Activated CD8-positive, alpha-beta memory T cell treated with anti-CD3 and anti-CD28 coated beads for 1 hour (primary cell): ENCODE data around the gene SEC16B.
"Not testable (repeated sequence)": the region's sequence is repeated elsewhere in the genome, so short reads cannot be mapped to it uniquely, and the experiment has no call there.

Experiments used
- DNase-seq, 2 donors: peaks; one replicate each; pipeline ENCODE4 v3.0.0-alpha.2; 2020; ENCODE audit warnings: low read depth in 1 of 2; ENCODE audit errors: extremely low read depth in 1 of 2

SEC16B gene, protein sequence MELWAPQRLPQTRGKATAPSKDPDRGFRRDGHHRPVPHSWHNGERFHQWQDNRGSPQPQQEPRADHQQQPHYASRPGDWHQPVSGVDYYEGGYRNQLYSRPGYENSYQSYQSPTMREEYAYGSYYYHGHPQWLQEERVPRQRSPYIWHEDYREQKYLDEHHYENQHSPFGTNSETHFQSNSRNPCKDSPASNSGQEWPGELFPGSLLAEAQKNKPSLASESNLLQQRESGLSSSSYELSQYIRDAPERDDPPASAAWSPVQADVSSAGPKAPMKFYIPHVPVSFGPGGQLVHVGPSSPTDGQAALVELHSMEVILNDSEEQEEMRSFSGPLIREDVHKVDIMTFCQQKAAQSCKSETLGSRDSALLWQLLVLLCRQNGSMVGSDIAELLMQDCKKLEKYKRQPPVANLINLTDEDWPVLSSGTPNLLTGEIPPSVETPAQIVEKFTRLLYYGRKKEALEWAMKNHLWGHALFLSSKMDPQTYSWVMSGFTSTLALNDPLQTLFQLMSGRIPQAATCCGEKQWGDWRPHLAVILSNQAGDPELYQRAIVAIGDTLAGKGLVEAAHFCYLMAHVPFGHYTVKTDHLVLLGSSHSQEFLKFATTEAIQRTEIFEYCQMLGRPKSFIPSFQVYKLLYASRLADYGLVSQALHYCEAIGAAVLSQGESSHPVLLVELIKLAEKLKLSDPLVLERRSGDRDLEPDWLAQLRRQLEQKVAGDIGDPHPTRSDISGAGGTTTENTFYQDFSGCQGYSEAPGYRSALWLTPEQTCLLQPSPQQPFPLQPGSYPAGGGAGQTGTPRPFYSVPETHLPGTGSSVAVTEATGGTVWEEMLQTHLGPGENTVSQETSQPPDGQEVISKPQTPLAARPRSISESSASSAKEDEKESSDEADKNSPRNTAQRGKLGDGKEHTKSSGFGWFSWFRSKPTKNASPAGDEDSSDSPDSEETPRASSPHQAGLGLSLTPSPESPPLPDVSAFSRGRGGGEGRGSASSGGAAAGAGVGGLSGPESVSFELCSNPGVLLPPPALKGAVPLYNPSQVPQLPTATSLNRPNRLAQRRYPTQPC

DNA sequence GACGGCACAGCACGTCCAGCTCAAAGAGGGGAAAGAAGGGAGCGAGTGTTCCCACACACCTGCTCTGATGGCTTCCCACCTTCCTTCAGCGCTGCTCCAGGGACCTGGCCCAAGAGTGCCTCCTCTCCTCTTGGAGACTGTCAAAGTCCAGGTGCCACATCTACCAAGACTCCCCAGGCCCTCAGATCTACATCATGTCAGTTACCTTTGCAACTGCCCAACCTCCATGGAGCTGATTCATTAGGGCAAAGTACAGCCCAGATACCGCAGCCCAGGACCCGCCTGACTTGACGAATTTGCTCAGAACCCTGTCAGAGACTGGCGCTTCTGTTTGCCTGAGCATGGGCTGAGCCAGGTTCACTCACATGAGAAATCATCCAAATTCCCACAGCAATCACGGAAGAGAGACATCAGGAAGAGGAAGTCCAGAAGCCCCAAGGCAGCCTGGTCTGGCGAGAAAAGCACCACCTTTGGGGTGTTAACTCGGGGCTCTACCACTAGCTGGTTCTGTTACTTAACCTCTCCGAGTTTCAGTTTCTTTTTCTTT is at the start of gene SEC16B:
SEC16B (minus strand) TSS at position 234 of the 547 bp plus-strand sequence. CDS start 2,077 bp downstream, outside the sequence.
- no peak for DNase-seq

DNA sequence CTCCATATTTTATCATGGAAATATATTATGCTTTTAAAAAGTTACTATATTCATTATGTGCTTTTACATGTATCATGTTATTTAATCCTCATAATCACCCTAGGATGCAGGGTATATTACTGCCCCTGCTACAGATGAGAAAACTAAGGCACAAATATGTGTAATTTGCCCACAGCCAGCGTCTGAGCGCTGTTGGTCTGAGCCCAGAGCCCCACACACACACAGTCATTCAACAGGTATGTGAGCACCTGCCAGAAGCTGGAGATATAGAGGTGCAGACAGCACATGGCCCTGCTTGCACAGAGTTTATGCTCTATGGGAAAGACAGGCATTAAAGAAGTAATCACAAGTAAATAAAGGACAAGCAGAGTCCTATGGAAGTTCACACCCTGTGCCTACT is 49.8 kb upstream of the SEC16B start:
- DNase-seq: no peak

GRCh38 chr1:178019208-178019607 is 49.4 kb upstream of the SEC16B start:
- no peak for DNase-seq

GRCh38 chr1:178017517-178017916 is 47.7 kb upstream of the SEC16B start:
- DNase-seq: no peak

DNA sequence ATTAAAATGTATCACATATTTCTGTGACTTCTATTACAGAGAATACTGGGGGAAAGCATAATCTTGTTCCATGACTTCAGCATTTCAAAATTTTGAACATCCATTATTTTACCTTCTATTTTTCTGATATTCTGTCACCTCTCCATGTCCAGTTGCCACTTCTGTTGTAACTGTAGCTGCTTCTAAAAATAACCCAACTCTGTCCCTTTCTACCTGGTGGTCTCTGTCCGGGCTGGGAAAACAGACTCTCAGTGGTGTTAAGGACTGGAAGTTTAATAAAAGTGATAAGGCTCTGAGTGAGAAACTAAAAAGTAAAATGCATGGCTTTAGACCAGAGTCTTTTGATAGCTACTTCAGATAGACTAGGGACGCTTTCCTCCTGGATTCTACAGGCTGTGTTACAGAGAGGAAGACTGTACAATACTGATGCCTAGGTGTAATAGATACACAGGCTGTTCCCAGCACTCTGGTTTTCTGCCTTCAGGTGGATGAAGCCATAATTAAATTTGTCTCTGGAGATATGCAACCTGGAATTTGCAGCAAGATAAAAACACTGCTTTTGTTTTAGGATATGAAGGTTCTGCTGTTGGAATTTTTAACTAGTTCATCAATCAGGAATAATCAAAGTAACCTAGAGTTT is 42.1 kb upstream of the SEC16B start:
- no peak for DNase-seq

- DNase-seq: no peak
Measured at GRCh38 chr1:178011465-178011828, 41.6 kb upstream of the SEC16B start.

DNA sequence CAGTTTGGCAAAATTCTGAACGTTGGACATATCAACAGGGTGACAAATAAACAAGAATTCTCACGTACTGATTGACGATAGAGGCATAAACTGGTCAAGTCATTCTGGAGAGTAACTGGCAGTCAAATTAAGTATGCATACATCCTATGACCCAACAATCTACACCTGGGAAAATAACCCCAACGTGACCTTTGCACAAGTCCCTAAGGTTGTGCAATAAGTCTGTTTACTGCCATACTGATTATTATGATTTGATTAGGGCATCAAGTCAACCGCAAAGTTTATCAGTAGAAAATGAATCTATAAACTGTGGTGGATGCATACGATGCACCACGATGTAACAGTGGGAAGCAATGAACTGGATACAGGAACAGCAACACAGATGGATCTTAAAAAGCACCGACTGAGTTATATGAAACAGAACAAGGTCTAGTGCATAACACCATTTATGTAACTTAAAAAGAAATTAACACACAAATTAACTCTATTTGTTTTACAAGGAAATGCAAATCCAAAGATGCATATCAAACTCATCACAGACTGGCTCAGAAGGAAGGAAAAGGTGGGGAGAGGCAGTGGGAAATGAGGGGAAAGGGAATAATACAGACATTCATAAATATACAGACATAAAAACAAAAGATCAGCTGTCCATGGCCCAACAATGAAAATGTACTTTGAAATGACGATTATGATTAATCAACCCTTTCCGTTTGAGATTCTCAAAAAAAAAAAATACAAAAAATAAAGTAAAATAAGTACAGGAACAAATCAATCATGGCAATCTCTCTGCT is 41.0 kb upstream of the SEC16B start:
- no peak for DNase-seq

DNA sequence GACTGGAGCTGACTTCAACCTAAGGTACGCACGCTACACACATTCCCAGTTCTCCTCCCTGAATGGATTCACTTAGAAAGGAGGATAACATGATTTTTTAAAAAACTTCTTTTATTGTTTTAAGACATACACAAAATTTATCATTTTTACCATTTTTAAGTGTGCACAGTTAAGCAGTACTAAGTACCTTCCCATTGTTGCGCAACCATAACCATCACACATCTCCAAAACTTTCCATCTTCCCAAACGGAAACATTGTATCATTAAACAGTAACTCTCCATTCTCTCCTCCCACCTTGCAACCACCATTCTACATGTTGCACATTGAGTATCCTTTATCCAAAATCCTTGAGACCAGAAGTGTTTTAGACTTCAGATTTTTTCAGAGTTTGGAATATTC is 36.2 kb upstream of the SEC16B start:
- DNase-seq: no peak

- DNase-seq: no peak
Measured at GRCh38 chr1:178005450-178005849, 35.6 kb upstream of the SEC16B start.

DNA sequence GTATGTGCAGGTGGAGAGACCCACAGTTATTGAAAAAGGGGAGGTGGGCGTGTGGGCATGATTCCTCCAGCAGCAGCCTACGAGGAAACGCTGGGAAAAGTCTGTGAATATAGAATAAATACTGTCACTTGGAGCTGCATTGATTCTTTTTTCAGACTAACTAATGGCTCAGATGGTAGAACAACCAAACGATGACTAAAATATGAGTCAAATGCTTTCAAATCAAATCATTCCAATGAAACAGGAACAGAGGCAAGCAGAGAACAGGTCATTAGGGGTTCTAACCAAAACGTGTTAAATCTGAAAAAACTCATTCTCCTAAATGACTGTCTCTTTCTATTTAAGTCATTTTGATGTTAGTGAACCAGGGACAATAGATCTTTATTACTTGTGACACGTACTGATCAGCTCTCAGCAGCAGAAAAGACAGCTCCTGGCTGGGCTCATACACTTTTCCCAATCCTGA is 35.1 kb upstream of the SEC16B start:
- no peak for DNase-seq

DNA sequence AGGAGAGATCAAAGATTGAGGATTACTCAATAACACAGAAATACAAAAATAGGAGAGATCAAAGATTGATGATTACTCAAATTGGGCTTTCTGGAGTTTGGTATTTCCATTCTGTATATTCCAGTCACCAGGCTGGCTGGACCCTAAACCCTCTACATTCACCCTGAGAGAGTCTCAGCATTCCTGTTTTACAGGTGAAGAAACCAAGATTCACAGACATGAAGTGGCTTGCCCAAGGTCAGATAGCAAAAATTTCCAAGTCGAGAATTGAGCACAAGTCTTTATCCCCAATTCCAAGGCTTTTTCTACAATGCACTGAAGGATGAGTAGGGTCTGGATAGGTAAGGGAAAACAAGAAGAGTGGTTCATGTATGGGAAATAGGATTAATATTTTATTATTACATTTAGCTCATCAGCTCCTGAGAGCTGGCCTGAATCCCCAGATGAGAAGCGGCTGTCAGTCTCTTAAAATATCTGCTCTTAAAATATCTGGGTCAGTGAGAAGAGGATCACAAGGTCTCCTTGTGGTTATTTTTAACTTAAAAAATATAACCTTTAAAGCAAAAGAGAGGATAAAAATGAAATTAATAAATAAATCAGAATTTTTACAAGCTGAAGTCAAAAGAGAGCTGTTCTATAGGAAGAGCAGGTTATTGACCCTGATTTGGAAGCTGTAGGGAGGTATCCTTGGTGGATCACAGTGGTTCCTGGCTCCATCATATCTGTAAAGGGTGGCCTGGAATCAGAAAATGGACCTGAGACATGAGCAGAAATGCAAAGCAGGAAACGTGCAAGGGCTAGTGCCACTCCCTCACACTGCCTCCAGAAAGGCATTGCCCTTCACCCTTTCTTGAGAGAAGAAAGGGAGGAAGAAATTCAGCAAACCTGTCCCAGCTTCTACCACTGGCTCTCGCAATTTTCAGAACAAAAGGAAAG is 29.1 kb upstream of the SEC16B start:
- DNase-seq: no peak

DNA sequence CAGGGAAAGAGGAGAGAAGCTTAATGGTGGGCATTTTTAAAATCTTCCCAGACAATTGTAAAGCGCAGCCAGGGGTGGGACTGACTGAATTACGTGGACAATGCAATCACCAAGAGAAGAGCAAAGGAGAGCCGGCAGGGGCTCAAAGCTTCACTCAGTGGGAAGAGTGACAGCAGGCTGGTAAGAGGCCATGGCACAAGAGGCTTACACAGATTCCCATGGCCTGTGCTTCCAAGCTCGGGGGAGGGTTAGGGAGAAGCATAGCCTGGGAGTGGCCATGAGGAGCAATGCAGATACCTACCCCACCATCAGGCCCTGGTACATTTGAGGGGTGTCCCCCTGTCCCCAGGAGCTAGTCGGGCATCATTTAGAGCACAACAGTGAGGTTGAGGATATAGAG is 27.1 kb upstream of the SEC16B start:
- no peak for DNase-seq

DNA sequence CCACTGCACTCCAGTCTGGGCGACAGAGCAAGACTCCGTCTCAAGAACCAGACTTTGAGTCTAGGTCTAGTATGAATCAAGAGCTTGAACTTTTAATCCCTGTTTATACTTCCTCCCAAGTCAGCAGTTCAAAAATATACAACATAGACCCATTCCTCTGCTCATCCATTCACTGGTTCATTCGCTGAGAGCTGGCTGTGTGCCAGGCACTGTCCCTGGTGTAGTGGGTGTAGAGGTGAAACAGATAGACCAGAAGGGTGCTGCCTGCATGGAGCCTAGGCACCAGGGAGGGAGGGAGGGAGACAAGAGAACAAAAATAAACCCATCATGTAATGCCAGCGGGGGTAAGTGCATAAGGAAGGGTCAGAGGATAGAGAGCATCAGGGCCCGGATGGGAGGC is 25.5 kb upstream of the SEC16B start:
- no peak for DNase-seq

DNA sequence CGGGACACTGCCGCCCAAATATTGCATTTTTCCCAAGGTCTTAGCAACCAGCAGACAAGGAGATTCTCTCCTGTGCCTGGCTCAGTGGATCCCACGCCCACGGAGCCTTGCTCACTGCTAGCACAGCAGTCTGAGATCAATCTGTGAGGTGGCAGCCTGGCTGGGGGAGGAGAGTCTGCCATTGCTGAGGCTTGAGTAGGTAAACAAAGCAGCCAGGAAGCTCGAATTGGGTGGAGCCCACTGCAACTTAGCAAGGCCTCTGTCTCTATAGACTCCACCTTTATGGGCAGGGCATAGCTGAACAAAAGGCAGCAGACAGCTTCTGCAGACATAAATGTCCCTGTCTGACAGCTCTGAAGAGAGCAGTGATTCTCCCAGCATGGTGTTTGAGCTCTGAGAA is 16.4 kb upstream of the SEC16B start:
- not testable (repeated sequence) for DNase-seq

DNA sequence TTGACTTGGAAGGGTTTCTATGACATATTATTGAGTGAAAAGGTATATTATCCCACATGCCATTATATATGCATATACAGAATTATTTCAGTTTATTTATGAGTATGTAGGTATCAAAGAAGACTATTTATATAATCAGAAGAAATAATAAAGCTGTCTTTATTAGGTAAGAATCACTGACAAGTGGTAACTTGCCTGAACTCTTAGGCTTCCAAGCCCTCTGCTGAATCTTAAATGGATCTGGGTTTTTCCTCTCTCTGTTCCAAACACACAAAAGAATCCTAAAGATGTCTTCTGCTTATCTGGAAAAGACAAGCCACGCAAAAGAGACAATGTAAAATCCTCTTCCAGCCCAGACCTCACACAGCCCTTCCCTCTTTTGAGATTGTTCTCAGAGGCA is 14.9 kb upstream of the SEC16B start:
- DNase-seq: no peak

DNA sequence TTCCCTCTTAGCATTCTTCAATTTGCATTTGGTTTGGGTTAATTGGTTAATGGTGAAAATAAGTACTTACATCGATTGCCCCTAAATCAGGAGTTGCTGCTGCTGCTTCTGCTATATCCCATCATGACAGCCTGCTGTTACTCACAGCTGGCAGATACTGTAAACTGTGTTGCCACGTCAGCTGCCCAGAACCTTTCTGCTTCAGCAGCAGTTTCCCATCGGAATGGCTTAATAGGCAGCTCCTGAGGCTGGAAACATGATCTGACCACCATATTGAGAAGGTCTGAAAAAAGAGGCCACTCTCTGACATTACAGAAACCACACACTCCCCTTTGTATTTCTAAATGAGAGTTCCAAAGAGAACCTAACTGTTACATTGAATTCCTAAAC is 14.3 kb upstream of the SEC16B start:
- no peak for DNase-seq

DNA sequence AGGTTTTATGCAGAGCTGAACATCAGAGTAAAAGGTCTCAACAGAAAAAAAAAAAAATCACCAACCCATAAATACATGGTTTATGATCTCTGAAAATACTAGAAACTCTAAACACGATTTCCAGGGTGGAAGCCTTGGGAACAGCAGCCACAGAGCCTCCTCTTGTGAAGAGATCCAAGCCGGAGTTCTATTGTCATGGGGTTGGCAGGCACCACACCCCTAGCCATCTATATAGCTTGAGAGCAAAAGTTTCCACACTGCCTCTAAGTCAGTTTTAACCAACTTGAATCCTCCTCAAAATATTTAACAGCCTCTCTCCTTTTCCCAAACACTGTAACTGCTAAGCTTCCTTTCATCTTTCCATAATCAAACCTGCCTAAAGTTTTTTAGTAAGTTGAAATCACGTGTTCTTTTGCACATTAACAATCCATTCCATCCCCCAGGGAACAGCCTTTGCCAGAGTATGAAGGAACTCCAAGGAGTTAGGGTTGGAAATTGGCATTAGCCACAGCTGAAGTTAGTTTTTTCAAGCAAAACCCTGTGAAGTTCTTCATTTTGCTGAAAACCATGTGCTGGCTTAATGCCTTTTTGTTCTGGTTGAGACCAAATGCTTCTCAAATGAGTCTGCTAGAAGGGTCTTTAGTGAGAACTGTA is 13.8 kb upstream of the SEC16B start:
- DNase-seq: no peak

DNA sequence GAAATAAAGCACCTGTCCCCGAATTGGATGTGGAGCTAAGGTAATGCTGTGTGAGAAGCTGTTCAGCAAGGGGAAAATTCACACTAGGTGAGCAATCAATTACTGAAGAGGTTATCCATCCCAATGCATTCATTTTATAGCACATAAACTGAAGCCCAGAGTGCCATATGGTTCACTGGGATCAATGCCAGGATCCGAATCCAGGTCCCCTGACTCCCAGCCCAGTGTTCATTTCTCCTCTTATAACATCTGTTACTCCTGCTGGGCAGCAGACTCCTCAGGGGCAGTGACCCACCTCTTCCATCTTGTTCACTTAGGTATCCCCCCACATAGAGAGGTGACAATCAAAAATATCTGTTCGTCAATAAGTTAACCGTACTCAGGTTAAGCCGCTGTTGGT is 13.2 kb upstream of the SEC16B start:
- no peak for DNase-seq
